ENCODE measurements around the gene TMEM30A. TPM values are rescaled to one million over a fixed set of nuclear protein-coding genes. Genes with fewer than 3 reads are reported as not detected.
A peak's percentile ranks its signal among the peaks of the same experiment; 100 is the strongest.

The TMEM30A gene
- polyA plus RNA-seq (2013, experiment 1 of 2): 37.6 TPM
- polyA plus RNA-seq (2013, experiment 2 of 2): 37.5 TPM

DNA sequence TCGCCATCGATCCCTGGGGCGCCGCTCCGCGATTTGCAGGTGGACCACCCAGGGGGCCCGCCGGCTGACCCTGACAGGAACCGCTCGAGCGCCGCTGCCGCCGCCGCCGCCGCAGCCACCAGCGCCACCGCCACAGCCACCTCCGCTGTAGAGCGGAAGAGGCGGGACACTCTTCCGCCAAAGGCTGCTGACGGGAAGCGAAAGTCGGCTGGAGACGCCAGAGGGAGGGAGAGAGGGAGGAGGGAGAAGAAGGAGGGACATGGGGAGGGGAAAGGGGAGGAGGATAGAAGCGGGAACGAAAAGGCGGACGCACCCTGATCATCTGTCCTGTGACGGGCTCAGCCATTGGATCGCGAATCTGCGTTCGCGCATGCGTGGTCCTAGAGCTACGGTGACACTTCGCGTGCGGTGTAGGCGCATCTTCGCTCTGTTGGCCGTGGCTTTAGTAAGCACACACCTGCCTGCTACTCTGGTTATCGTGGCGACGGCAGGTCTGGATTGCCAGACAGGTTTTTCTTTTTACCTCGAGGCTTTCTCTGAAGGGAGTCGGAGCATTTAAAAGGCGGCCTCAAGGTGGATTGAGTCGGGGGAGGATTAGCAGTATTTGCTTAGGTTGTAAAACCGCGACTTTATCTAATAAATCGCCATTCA, at the start of gene TMEM30A:
Gene TMEM30A (minus strand): TSS at position 161 of the 651 bp plus-strand sequence. CDS start 154 bp downstream, at position 7.
- Histone ChIP-seq H3K27me3 (ENCODE audit: control insufficient read depth in 3 of 3, insufficient read depth in 3 of 3, low read depth in 1 of 3, low read length in 3 of 3) (no peaks in the 10 kb centered on the region), H2AFZ (ENCODE audit: low read length) (peak within 1 kb of the TSS; percentile 89), H3K9me3 (replicated peaks in 1 of 2; ENCODE audit: control insufficient read depth in 2 of 2, insufficient read depth in 1 of 2, low read depth in 1 of 2, low read length in 2 of 2) (no peaks in the 10 kb centered on the region), H3K4me1 (ENCODE audit: control insufficient read depth in 2 of 2, insufficient read depth in 1 of 2, low read depth in 1 of 2, low read length in 2 of 2) (peaks cover 0 to 15% of the 10 kb centered on the region in 2 donors), H3K9ac (ENCODE audit: low read depth, low read length, poor library complexity) (peak within 1 kb of the TSS; percentile 84), H2BK120ac (ENCODE audit: low read depth, low read length) (no peak within 1 kb of the TSS), H3K4ac (ENCODE audit: low read length) (no peak within 1 kb of the TSS), H3K27ac (replicated peaks; ENCODE audit: low read length) (peak within 1 kb of the TSS; percentile 77), H3K4me2 (ENCODE audit: insufficient read depth, low read length, poor library complexity, severe bottlenecking) (peak within 1 kb of the TSS; percentile 51), H2BK15ac (ENCODE audit: low read length) (no peak within 1 kb of the TSS), H3K18ac (ENCODE audit: low read length) (peak within 1 kb of the TSS; percentile 89), H3K4me3 (ENCODE audit: low read length in 2 of 2) (peak within 1 kb of the TSS; percentile 90 to 94), H3K79me1 (ENCODE audit: low read depth, low read length) (peaks cover 6% of the 10 kb centered on the region), H3K23ac (ENCODE audit: low read depth, low read length, poor library complexity) (peak within 1 kb of the TSS; percentile 48), H3K14ac (ENCODE audit: low read length) (no peak within 1 kb of the TSS), H4K8ac (ENCODE audit: low read depth, low read length) (no peak within 1 kb of the TSS), H2BK5ac (ENCODE audit: low read length) (peak within 1 kb of the TSS; percentile 49), H4K91ac (ENCODE audit: low read depth, low read length, poor library complexity) (no peak within 1 kb of the TSS), H3K36me3 (replicated peaks in 1 of 2; ENCODE audit: control insufficient read depth in 2 of 2, insufficient read depth in 2 of 2, low read length in 2 of 2) (no peaks in the 10 kb centered on the region), H2AK5ac (ENCODE audit: low read depth, low read length) (no peak within 1 kb of the TSS), H2BK12ac (ENCODE audit: low read length) (no peak within 1 kb of the TSS)
- no CpG with 5 or more reads among the region's 55 CpGs for whole genome bisulfite sequencing, 2 donors (ENCODE audit: extremely low coverage in 2 of 2, insufficient read length in 2 of 2, insufficient replicate concordance in 1 of 2)
- DNase-seq (ENCODE audit: low spot score): peak; percentile 98

- Histone ChIP-seq H3K36me3 (replicated peaks in 1 of 2; ENCODE audit: control insufficient read depth in 2 of 2, insufficient read depth in 2 of 2, low read length in 2 of 2) (no peaks in the 10 kb centered on the region), H2BK15ac (ENCODE audit: low read length) (no peak overlapping the region), H3K4me2 (ENCODE audit: insufficient read depth, low read length, poor library complexity, severe bottlenecking) (peak overlapping the region; percentile 65), H3K4me1 (ENCODE audit: control insufficient read depth in 2 of 2, insufficient read depth in 1 of 2, low read depth in 1 of 2, low read length in 2 of 2) (peaks cover 12 to 14% of the 10 kb centered on the region in 2 donors), H2BK12ac (ENCODE audit: low read length) (no peak overlapping the region), H2BK5ac (ENCODE audit: low read length) (no peak overlapping the region), H3K23ac (ENCODE audit: low read depth, low read length, poor library complexity) (no peak overlapping the region), H3K4me3 (ENCODE audit: low read length in 2 of 2) (no peak overlapping the region), H2AK5ac (ENCODE audit: low read depth, low read length) (no peak overlapping the region), H3K79me1 (ENCODE audit: low read depth, low read length) (no peaks in the 10 kb centered on the region), H4K8ac (ENCODE audit: low read depth, low read length) (no peak overlapping the region), H3K4ac (ENCODE audit: low read length) (no peak overlapping the region), H3K9me3 (replicated peaks in 1 of 2; ENCODE audit: control insufficient read depth in 2 of 2, insufficient read depth in 1 of 2, low read depth in 1 of 2, low read length in 2 of 2) (no peaks in the 10 kb centered on the region), H4K91ac (ENCODE audit: low read depth, low read length, poor library complexity) (no peak overlapping the region), H2BK120ac (ENCODE audit: low read depth, low read length) (no peak overlapping the region), H3K27ac (replicated peaks; ENCODE audit: low read length) (peak overlapping the region; percentile 82), H2AFZ (ENCODE audit: low read length) (peak overlapping the region; percentile 42), H3K18ac (ENCODE audit: low read length) (no peak overlapping the region), H3K9ac (ENCODE audit: low read depth, low read length, poor library complexity) (no peak overlapping the region), H3K14ac (ENCODE audit: low read length) (no peak overlapping the region), H3K27me3 (ENCODE audit: control insufficient read depth in 3 of 3, insufficient read depth in 3 of 3, low read depth in 1 of 3, low read length in 3 of 3) (no peaks in the 10 kb centered on the region)
- WGBS, 2 donors (ENCODE audit: extremely low coverage in 2 of 2, insufficient read length in 2 of 2, insufficient replicate concordance in 1 of 2): no CpG with 5 or more reads among the region's 2 CpGs
- DNase-seq (ENCODE audit: low spot score): no peak
Measured at GRCh38 chr6:75333676-75334200, 49.1 kb upstream of the TMEM30A start.

- no peaks in the 10 kb centered on the region for H3K36me3 ChIP-seq (replicated peaks in 1 of 2; ENCODE audit: control insufficient read depth in 2 of 2, insufficient read depth in 2 of 2, low read length in 2 of 2)
- H3K27ac ChIP-seq (replicated peaks; ENCODE audit: low read length): no peak overlapping the region
- H3K14ac ChIP-seq (ENCODE audit: low read length): no peak overlapping the region
- no peak overlapping the region for H2BK5ac ChIP-seq (ENCODE audit: low read length)
- H3K4me2 ChIP-seq (ENCODE audit: insufficient read depth, low read length, poor library complexity, severe bottlenecking): no peak overlapping the region
- no peak overlapping the region for H3K18ac ChIP-seq (ENCODE audit: low read length)
- H3K9me3 ChIP-seq (replicated peaks in 1 of 2; ENCODE audit: control insufficient read depth in 2 of 2, insufficient read depth in 1 of 2, low read depth in 1 of 2, low read length in 2 of 2): no peaks in the 10 kb centered on the region
- no peak overlapping the region for H2AFZ ChIP-seq (ENCODE audit: low read length)
- H2AK5ac ChIP-seq (ENCODE audit: low read depth, low read length): no peak overlapping the region
- no peaks in the 10 kb centered on the region for H3K79me1 ChIP-seq (ENCODE audit: low read depth, low read length)
- no peak overlapping the region for H2BK120ac ChIP-seq (ENCODE audit: low read depth, low read length)
- no peak overlapping the region for H2BK12ac ChIP-seq (ENCODE audit: low read length)
- WGBS, 2 donors (ENCODE audit: extremely low coverage in 2 of 2, insufficient read length in 2 of 2, insufficient replicate concordance in 1 of 2): no CpG with 5 or more reads among the region's 2 CpGs
- no peak overlapping the region for H3K9ac ChIP-seq (ENCODE audit: low read depth, low read length, poor library complexity)
- H4K91ac ChIP-seq (ENCODE audit: low read depth, low read length, poor library complexity): no peak overlapping the region
- no peak for DNase-seq (ENCODE audit: low spot score)
- H4K8ac ChIP-seq (ENCODE audit: low read depth, low read length): no peak overlapping the region
- no peak overlapping the region for H3K4ac ChIP-seq (ENCODE audit: low read length)
- H3K23ac ChIP-seq (ENCODE audit: low read depth, low read length, poor library complexity): no peak overlapping the region
- no peak overlapping the region for H2BK15ac ChIP-seq (ENCODE audit: low read length)
- H3K4me3 ChIP-seq (ENCODE audit: low read length in 2 of 2): no peak overlapping the region
- no peaks in the 10 kb centered on the region for H3K27me3 ChIP-seq (ENCODE audit: control insufficient read depth in 3 of 3, insufficient read depth in 3 of 3, low read depth in 1 of 3, low read length in 3 of 3)
- H3K4me1 ChIP-seq (ENCODE audit: control insufficient read depth in 2 of 2, insufficient read depth in 1 of 2, low read depth in 1 of 2, low read length in 2 of 2): peaks cover 17 to 20% of the 10 kb centered on the region in 2 donors
Measured at GRCh38 chr6:75331151-75331550, 46.6 kb upstream of the TMEM30A start.

DNA sequence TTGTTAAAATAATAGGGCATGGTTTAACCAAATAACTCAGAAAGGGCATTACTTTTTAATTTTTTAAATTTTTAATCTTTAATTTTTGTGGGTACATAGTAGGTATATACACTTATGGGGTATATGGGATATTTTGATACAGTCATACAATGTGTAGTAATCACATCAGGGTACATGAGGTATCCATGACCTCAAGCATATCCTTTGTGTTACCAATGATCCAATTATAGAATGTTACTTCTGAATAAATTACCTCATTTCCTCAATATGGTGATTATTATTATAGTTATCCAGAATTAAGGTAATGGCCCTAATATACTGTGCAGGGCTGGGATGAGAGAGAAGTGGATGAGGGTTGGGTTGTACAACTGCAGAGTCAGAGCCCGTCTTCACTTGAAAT, 45.1 kb upstream of the TMEM30A start:
- peaks cover 17% of the 10 kb centered on the region in 2 donors for H3K4me1 ChIP-seq (ENCODE audit: control insufficient read depth in 2 of 2, insufficient read depth in 1 of 2, low read depth in 1 of 2, low read length in 2 of 2)
- no peak overlapping the region for H2AFZ ChIP-seq (ENCODE audit: low read length)
- H3K9me3 ChIP-seq (replicated peaks in 1 of 2; ENCODE audit: control insufficient read depth in 2 of 2, insufficient read depth in 1 of 2, low read depth in 1 of 2, low read length in 2 of 2): no peaks in the 10 kb centered on the region
- no peak overlapping the region for H2AK5ac ChIP-seq (ENCODE audit: low read depth, low read length)
- H2BK120ac ChIP-seq (ENCODE audit: low read depth, low read length): no peak overlapping the region
- H3K27ac ChIP-seq (replicated peaks; ENCODE audit: low read length): no peak overlapping the region
- no peaks in the 10 kb centered on the region for H3K36me3 ChIP-seq (replicated peaks in 1 of 2; ENCODE audit: control insufficient read depth in 2 of 2, insufficient read depth in 2 of 2, low read length in 2 of 2)
- WGBS, 2 donors (ENCODE audit: extremely low coverage in 2 of 2, insufficient read length in 2 of 2, insufficient replicate concordance in 1 of 2): no CpG with 5 or more reads among the region's 1 CpG
- H3K4me2 ChIP-seq (ENCODE audit: insufficient read depth, low read length, poor library complexity, severe bottlenecking): no peak overlapping the region
- H4K91ac ChIP-seq (ENCODE audit: low read depth, low read length, poor library complexity): no peak overlapping the region
- no peak overlapping the region for H3K14ac ChIP-seq (ENCODE audit: low read length)
- no peak for DNase-seq (ENCODE audit: low spot score)
- H2BK15ac ChIP-seq (ENCODE audit: low read length): no peak overlapping the region
- H2BK12ac ChIP-seq (ENCODE audit: low read length): no peak overlapping the region
- H3K23ac ChIP-seq (ENCODE audit: low read depth, low read length, poor library complexity): no peak overlapping the region
- H3K79me1 ChIP-seq (ENCODE audit: low read depth, low read length): no peaks in the 10 kb centered on the region
- H3K27me3 ChIP-seq (ENCODE audit: control insufficient read depth in 3 of 3, insufficient read depth in 3 of 3, low read depth in 1 of 3, low read length in 3 of 3): no peaks in the 10 kb centered on the region
- no peak overlapping the region for H2BK5ac ChIP-seq (ENCODE audit: low read length)
- H3K4ac ChIP-seq (ENCODE audit: low read length): no peak overlapping the region
- no peak overlapping the region for H3K9ac ChIP-seq (ENCODE audit: low read depth, low read length, poor library complexity)
- H3K18ac ChIP-seq (ENCODE audit: low read length): no peak overlapping the region
- no peak overlapping the region for H3K4me3 ChIP-seq (ENCODE audit: low read length in 2 of 2)
- no peak overlapping the region for H4K8ac ChIP-seq (ENCODE audit: low read depth, low read length)

All from neuronal stem cell (in vitro differentiated cells).